Chondrocyte (in vitro differentiated cells): ENCODE measurements around the gene CASP7. TPM values are rescaled to one million over a fixed set of nuclear protein-coding genes. Genes with fewer than 3 reads are reported as not detected.

ENCODE experiments used
- DNase-seq: peaks from one replicate; pipeline ENCODE4 v3.0.0; 2021; ENCODE audit warnings: mixed read lengths, low spot score
- H3K27ac Mint-ChIP-seq: one replicate; pipeline ENCODE4 v1.8.0; 2021; ENCODE audit warnings: mild to moderate bottlenecking, moderate library complexity, mixed read lengths; ENCODE audit not compliant: unreplicated experiment
- H3K27me3 Mint-ChIP-seq: 2 replicates; pipeline ENCODE4 v1.8.0; 2021; ENCODE audit warnings: low read depth, mixed read lengths
- H3K36me3 Mint-ChIP-seq: 2 replicates; pipeline ENCODE4 v1.8.0; 2021; ENCODE audit warnings: low read depth, mixed read lengths
- H3K4me1 Mint-ChIP-seq: 2 replicates; pipeline ENCODE4 v1.8.0; 2021; ENCODE audit warnings: low read depth, mild to moderate bottlenecking, mixed read lengths
- H3K4me3 Mint-ChIP-seq: one replicate; pipeline ENCODE4 v1.8.0; 2021; ENCODE audit warnings: mild to moderate bottlenecking, moderate library complexity, mixed read lengths; ENCODE audit not compliant: unreplicated experiment
- H3K9me3 Mint-ChIP-seq: 2 replicates; pipeline ENCODE4 v1.8.0; 2021; ENCODE audit warnings: low read depth, mixed read lengths
- CTCF ChIP-seq: fragments of 200-600 bp; sonication (generic); IDR thresholded peaks from 2 replicates; pipeline ENCODE4 v1.5.0; 2021; ENCODE audit warnings: antibody characterized with exemption, mild to moderate bottlenecking, moderate library complexity
- total RNA-seq: library from RNA; stranded (reverse); gene quantifications from 3 replicates; pipeline ENCODE4 v1.2.1, GENCODE V29; 2021

The CASP7 gene
- total RNA-seq, 1 donor from 2014 or later: 24.0 TPM

- Mint-ChIP-seq H3K4me1 (peaks cover 7% of the 10 kb centered on the region), H3K27me3 (no peaks in the 10 kb centered on the region), H3K9me3 (no peaks in the 10 kb centered on the region), H3K27ac (no peak overlapping the region), H3K36me3 (no peaks in the 10 kb centered on the region), H3K4me3 (no peak overlapping the region)
- TF ChIP-seq CTCF: no peak
- no peak for DNase-seq
These were observed 72.8 kb downstream of the CASP7 start for GRCh38 chr10:113752553-113752952.

GRCh38 chr10:113753020-113753692, 73.4 kb downstream of the CASP7 start:
- TF ChIP-seq CTCF: no peak
- peaks cover 7% of the 10 kb centered on the region for H3K4me1 Mint-ChIP-seq
- H3K4me3 Mint-ChIP-seq: no peak overlapping the region
- H3K27me3 Mint-ChIP-seq: no peaks in the 10 kb centered on the region
- H3K27ac Mint-ChIP-seq: no peak overlapping the region
- no peaks in the 10 kb centered on the region for H3K9me3 Mint-ChIP-seq
- DNase-seq: no peak
- no peaks in the 10 kb centered on the region for H3K36me3 Mint-ChIP-seq

- Mint-ChIP-seq H3K36me3 (no peaks in the 10 kb centered on the region), H3K27me3 (no peaks in the 10 kb centered on the region), H3K4me3 (no peak overlapping the region), H3K9me3 (no peaks in the 10 kb centered on the region), H3K27ac (no peak overlapping the region), H3K4me1 (peaks cover 7% of the 10 kb centered on the region)
- DNase-seq: no peak
- TF ChIP-seq CTCF: no peak
These were observed 74.4 kb downstream of the CASP7 start for GRCh38 chr10:113754125-113754524.

GRCh38 chr10:113754768-113755167, 75.1 kb downstream of the CASP7 start:
- DNase-seq: no peak
- Mint-ChIP-seq H3K27me3 (no peaks in the 10 kb centered on the region), H3K4me1 (peaks cover 7% of the 10 kb centered on the region), H3K4me3 (no peak overlapping the region), H3K36me3 (no peaks in the 10 kb centered on the region), H3K27ac (no peak overlapping the region), H3K9me3 (no peaks in the 10 kb centered on the region)
- TF ChIP-seq CTCF: no peak

GRCh38 chr10:113756940-113757543, 77.3 kb downstream of the CASP7 start:
- TF ChIP-seq CTCF: no peak
- Mint-ChIP-seq H3K4me1 (no peaks in the 10 kb centered on the region), H3K27ac (no peak overlapping the region), H3K9me3 (peaks cover 2% of the 10 kb centered on the region), H3K27me3 (peaks cover 2% of the 10 kb centered on the region), H3K36me3 (no peaks in the 10 kb centered on the region), H3K4me3 (no peak overlapping the region)
- no peak for DNase-seq
